ENCODE results near the gene TP53AIP1. TPM values are rescaled to one million over a fixed set of nuclear protein-coding genes. Genes with fewer than 3 reads are reported as not detected.

The TP53AIP1 gene
- total and polyA plus RNA-seq, 7 donors = 0.16 to 0.55 TPM; not detected in 5

DNA sequence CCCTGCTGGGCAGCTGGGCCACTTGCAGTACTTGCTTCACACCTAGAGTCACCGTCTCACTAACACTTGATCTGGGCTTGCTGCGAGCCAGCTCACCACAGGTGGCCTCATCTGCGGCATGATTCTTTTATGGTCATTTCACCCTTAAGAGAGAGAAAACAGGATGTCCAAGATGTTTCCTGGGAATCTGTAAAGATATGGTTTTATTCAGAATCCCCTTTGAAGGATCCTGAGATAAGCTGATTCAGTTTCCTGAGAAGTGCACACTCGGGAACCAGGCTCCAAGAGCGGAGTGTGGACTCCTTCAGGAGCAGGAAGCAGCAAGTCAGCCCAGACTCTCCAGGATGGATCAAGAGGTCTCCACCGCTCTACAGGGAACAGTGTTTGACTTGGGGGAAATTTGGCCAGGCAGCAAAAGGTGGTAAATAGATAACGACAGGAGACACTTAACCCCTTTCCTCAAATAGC lies 21.8 kb upstream of the TP53AIP1 start:
- TF ChIP-seq POLR2AphosphoS5 (IDR thresholded peaks at IDR 0.05) = no peak
- no peak for TF ChIP-seq EP300 (IDR thresholded peaks at IDR 0.05)
- no peak for TF ChIP-seq CTCF (IDR thresholded peaks at IDR 0.05)
- TF ChIP-seq POLR2A (IDR thresholded peaks at IDR 0.05) = no peak
- WGBS, 2 donors = 87 to 91% methylated on average over 7 of the region's 7 CpGs
- Histone ChIP-seq H3K36me3 (peaks cover 0 to 13% (median 1%) of the 10 kb centered on the region in 4 donors), H3K27me3 (no peaks in the 10 kb centered on the region), H3K9me3 (no peaks in the 10 kb centered on the region), H3K4me1 (no peaks in the 10 kb centered on the region), H3K4me3 (no peak overlapping the region), H3K27ac (no peak overlapping the region)
- intact Hi-C loops (cut with DNase I) = no loop called here
- no peak for DNase-seq

DNA sequence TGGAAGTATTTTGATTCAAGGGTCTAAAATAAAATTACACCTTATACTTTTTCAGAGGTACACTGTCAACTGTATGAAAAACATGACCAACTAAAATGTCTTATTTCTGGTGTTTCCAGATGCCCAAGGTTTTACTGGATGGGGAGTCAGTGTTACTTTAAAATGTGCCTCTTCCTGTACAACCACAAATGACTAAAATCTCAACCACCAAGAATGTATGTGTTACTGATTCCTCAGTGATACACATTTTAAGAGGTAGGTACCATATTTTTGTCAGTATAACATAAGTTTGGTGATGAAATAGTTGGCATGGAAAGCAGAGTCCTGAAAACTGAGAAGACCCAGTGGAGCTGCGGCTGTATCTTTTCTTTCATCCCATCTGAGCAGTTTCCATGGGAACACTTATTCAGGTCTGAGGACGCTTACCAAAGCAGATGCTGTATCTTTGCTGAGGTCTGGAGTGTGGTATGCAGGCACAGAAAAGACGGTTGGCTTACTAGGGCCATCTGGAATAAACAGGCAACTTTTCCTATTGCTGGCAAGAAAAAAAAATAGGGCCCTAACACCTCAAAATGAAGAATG lies 21.2 kb upstream of the TP53AIP1 start:
- H3K9me3 ChIP-seq = no peaks in the 10 kb centered on the region
- TF ChIP-seq EP300 (IDR thresholded peaks at IDR 0.05) = no peak
- no peak for TF ChIP-seq CTCF (IDR thresholded peaks at IDR 0.05)
- no peak for TF ChIP-seq POLR2A (IDR thresholded peaks at IDR 0.05)
- TF ChIP-seq POLR2AphosphoS5 (IDR thresholded peaks at IDR 0.05) = no peak
- H3K4me3 ChIP-seq = no peak overlapping the region
- no peak for DNase-seq
- intact Hi-C loops (cut with DNase I) = no loop called here
- peaks cover 0 to 6% (median 0%) of the 10 kb centered on the region in 4 donors for H3K36me3 ChIP-seq
- H3K27ac ChIP-seq = no peak overlapping the region
- no peaks in the 10 kb centered on the region for H3K27me3 ChIP-seq
- 85 to 91% methylated on average over 3 of the region's 3 CpGs for WGBS, 2 donors
- H3K4me1 ChIP-seq = no peaks in the 10 kb centered on the region

GRCh38 chr11:128962896-128963295 lies 20.2 kb upstream of the TP53AIP1 start:
- Histone ChIP-seq H3K4me1 (no peaks in the 10 kb centered on the region), H3K9me3 (no peaks in the 10 kb centered on the region), H3K27ac (no peak overlapping the region), H3K27me3 (no peaks in the 10 kb centered on the region), H3K4me3 (no peak overlapping the region), H3K36me3 (no peaks in the 10 kb centered on the region)
- intact Hi-C loops (cut with DNase I) = no loop called here
- TF ChIP-seq POLR2AphosphoS5 (IDR thresholded peaks at IDR 0.05) (no peak), EP300 (IDR thresholded peaks at IDR 0.05) (no peak)
- WGBS, 2 donors = 86 to 91% methylated on average over 5 of the region's 5 CpGs
- DNase-seq = no peak

- intact Hi-C loops (cut with DNase I) = no loop called here
- WGBS, 2 donors = 93 to 97% methylated on average over 2 of the region's 2 CpGs
Measured at GRCh38 chr11:128961645-128962044, 19.0 kb upstream of the TP53AIP1 start.

GRCh38 chr11:128957202-128957482 lies 14.5 kb upstream of the TP53AIP1 start:
- Histone ChIP-seq H3K27ac (no peak overlapping the region), H3K4me1 (no peaks in the 10 kb centered on the region), H3K9me3 (no peaks in the 10 kb centered on the region), H3K27me3 (peaks cover 0 to 5% (median 0%) of the 10 kb centered on the region in 3 donors), H3K4me3 (no peak overlapping the region), H3K36me3 (no peaks in the 10 kb centered on the region)
- intact Hi-C loops (cut with DNase I) = no loop called here
- no peak for TF ChIP-seq CTCF (IDR thresholded peaks at IDR 0.05)
- no peak for TF ChIP-seq POLR2A (IDR thresholded peaks at IDR 0.05)
- no peak for TF ChIP-seq EP300 (IDR thresholded peaks at IDR 0.05)
- no peak for TF ChIP-seq POLR2AphosphoS5 (IDR thresholded peaks at IDR 0.05)
- no peak for DNase-seq
- 82 to 88% methylated on average over 8 of the region's 8 CpGs for WGBS, 2 donors

More at GRCh38 chr11:128961645-128962044, 19.0 kb upstream of the TP53AIP1 start:
- TF ChIP-seq EP300 (IDR thresholded peaks at IDR 0.05) (no peak), CTCF (IDR thresholded peaks at IDR 0.05) (no peak), POLR2A (IDR thresholded peaks at IDR 0.05) (no peak), POLR2AphosphoS5 (IDR thresholded peaks at IDR 0.05) (no peak)
- DNase-seq = no peak
- H3K9me3 ChIP-seq = no peaks in the 10 kb centered on the region
- no peaks in the 10 kb centered on the region for H3K36me3 ChIP-seq
- no peak overlapping the region for H3K27ac ChIP-seq
- H3K4me1 ChIP-seq = no peaks in the 10 kb centered on the region
- H3K4me3 ChIP-seq = no peak overlapping the region
- peaks cover 0 to 5% (median 0%) of the 10 kb centered on the region in 3 donors for H3K27me3 ChIP-seq

Measured in sigmoid colon (tissue), 7 donors.